HPDE6-E6E7 (cell line): ENCODE data around the gene MYO3B.
"Not testable (repeated sequence)": the region's sequence is repeated elsewhere in the genome, so short reads cannot be mapped to it uniquely, and the experiment has no call there.

Experiments
- DNase-seq: peaks from one replicate; pipeline ENCODE4 v3.0.0; 2011; ENCODE audit warnings: missing footprints; ENCODE audit errors: extremely low spot score

Gene MYO3B

DNA sequence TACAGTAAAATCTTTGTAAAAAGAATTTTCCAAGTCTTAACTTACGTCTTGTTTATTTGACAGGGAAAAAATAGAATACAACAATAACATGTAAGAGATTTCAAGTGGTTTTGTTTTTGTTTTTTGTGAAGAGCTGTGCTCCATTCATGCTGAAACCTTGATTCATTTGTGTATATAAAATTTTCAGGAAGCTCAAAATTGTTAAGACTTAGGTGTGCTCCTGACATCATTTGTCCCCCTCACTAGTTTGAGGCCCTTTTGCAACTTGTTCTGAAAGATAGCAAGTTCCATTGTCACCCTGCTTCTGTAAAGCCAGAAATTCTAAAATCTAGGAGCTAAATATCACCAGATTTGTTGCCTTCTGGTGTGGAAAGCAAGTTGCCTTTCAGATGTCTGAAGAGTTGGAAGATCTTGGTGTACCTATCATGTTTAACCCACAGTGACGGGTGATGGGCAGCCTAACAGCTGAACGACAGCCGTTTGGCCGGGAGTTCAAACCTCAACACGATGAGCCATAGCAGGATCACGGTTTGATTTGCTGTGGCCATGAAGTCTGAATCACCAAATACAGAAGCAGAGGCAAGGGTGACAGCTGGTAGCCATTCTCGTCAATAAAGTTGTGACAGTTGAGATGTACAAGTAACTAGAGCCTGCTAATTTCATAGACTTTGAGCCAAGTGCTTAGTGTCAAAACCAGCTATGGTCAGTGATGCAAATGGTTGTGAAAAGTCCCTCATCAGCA, 331.7 kb downstream of the MYO3B start:
- DNase-seq = no peak

GRCh38 chr2:170512266-170512665, 334.3 kb downstream of the MYO3B start:
- DNase-seq = no peak

DNA sequence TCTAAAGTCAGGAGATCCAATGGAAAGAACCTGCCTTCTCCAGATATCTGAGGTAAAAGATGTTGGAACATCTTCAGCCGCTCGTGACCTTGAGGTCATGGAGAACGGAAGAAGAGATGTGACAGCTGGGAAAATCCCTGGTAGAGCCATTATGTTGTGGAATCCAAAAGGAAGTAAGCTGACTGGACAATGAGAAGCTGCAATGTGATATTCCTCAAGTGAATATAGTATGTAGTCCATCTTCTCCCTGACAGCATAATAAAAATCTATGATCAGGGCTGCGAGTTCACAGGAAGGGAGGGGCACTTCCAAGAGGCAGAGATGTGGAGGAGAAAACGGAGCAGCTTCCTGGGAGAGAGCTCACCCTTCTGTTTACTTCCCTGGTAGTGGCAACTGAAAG, 336.2 kb downstream of the MYO3B start:
- DNase-seq = no peak

DNA sequence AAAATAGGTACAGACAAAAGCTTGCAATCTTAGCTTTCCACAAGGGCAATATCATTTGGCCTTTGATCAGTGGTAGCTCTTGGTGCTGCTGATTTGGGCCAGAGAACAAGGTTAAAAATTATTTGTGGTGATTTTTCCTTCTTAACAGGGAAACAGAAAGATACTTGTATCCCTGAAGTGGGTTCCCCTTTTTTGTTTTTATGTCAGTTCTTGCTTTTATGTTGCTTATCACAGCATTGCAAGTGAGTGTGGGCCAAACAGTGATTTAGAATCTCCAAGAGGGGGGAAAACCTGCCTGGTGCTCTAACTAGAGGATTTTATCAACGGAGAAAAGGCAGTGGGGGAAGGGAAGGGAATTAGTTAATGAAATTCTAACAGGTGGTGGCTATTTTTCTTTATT, 339.6 kb downstream of the MYO3B start:
- no peak for DNase-seq

GRCh38 chr2:170518911-170519310, 341.0 kb downstream of the MYO3B start:
- no peak for DNase-seq

DNA sequence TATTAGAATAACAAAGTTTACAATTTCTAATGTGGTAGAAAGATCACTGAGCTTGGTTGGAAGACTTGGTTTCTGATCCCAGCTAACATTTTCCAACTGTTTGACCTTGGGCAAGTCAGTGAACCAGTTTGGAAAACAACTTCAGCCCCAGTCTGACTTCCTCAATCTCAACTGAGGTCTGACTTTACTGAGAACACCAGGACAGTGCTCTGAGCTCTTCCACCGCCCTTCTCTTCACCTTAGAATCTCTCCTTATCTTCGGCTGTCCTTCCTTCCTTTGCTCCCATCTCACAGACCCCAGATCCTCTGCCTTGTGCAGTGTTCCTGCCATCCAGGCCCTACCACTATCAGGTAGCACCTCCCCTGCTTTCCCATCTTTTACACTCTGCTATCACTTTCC, 343.4 kb downstream of the MYO3B start:
- no peak for DNase-seq

DNA sequence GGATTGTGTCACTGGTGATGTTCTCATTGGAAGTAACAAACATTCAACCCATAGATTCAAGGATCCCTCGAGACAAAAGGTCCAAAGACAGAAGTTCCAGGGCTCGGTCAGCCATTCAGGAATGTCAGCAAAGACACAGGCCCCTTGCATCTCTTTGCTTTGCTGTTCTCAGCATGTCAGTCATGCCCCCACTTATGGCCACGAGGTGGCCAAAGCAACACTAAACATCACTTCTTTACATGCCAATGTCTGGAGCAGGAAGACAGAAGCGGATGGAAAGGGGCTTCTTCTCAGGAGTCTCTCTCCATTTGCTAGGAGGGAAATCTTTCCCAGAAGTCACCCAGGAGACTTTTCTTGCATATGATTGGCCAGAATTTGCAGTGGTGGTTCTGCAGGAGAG, 345.6 kb downstream of the MYO3B start:
- DNase-seq = no peak

GRCh38 chr2:170524828-170525565, 347.1 kb downstream of the MYO3B start:
- DNase-seq = no peak

GRCh38 chr2:170525566-170525900, 347.6 kb downstream of the MYO3B start:
- peak; percentile 79 for DNase-seq

DNA sequence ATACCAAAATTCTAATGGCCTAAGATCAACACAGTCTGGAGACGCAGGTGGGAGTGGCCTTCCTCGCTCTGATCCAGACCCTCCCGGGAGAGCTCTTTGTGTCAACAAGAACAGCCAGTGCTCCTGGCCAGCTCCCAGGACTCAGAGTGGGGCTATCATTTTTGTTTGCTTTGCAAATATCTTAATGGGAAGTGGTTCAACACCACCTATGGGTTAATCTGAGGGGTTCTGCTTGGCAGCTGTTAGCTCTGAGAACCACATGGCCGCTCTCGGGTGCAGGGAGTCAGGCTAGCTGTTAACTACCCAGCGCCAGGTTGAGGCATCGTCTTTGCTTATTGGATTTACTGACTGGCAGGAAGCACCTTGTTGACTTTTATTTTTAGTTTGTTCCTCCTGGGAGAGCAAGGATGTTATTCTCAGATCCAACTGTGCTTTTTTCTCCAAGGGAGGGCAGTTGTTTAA, 352.4 kb downstream of the MYO3B start:
- DNase-seq = no peak

DNA sequence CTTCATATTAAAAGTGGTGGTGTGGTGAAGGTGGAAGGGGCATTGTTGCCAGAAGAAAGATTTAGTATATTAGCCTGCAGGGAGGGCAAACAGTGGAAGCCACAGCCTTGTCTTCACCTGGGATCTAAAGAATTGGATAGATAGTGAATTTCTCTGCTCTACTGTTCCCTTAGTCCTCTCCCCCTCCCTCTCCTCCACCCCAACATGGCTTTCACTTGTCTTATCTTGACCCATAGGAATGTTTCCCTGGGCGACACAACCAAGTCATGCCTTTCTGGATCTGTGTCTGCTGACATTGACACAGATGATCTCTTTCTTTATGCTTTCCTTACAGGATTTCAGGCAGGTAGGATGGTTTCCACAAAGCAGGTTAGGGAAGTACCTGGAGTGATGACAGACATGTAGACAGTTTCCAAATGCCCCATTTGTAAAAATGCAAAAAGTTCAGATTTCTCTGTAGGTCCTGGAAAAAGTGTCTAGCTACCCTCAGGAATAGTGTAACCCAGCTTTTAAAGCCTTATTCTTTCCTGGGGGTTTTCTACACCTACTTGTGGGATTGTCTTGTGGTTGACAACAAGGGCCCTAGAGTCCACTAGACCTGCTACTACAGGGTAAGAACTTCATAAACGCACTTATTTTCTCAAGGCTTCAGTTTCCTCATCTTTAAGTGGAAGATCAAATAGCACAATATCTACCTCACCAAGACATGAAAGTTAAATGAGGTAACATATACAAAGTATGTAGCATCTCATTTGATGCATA, 353.0 kb downstream of the MYO3B start:
- no peak for DNase-seq

DNA sequence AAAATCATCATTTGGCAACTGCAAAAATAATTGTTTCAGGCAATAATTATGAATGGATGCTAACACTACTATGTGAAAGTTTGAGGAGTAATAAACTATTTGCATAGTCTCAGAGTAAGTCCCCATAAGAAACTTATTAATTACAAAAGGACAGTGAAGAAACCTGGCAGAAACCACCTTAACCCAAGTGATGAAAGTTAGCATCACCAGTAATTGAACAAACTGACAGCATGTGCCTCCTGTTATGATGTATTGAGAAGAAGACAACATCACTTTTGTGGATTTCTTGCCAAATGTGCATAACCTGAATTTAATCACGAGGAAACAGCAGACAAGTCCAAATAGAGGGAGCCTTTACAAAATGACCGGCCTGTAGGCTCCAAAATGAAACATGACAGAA, 353.9 kb downstream of the MYO3B start:
- no peak for DNase-seq

GRCh38 chr2:170533156-170533555, 355.2 kb downstream of the MYO3B start:
- no peak for DNase-seq

- no peak for DNase-seq
Observed at GRCh38 chr2:170535552-170535951, 357.6 kb downstream of the MYO3B start.

- no peak for DNase-seq
Observed at GRCh38 chr2:170544817-170545216, 366.9 kb downstream of the MYO3B start.

- no peak for DNase-seq
Observed at GRCh38 chr2:170548304-170548703, 370.4 kb downstream of the MYO3B start.

- no peak for DNase-seq
Observed at GRCh38 chr2:170550501-170550900, 372.6 kb downstream of the MYO3B start.

GRCh38 chr2:170551899-170552298, 374.0 kb downstream of the MYO3B start:
- DNase-seq = not testable (repeated sequence)

- DNase-seq = no peak
Observed at GRCh38 chr2:170553748-170554147, 375.8 kb downstream of the MYO3B start.

- DNase-seq = no peak
Observed at GRCh38 chr2:170554278-170554955, 376.5 kb downstream of the MYO3B start.

DNA sequence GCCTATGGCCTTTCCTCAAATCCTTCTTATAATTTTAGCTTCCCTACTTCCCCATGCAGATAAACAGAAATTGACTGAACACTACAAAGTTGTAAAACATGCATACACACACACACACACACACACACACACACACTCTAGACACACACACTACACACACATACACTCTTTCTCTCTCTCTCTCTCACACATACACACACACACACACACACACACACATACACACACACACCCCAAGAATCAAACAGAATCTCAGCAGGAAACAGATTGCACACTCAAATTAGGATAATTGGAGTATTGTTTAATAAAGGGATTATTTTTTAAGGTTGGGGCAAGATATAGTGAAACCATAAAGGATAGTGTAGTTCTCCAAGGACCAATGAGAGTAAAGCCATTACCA, 385.0 kb downstream of the MYO3B start:
- DNase-seq = no peak

DNA sequence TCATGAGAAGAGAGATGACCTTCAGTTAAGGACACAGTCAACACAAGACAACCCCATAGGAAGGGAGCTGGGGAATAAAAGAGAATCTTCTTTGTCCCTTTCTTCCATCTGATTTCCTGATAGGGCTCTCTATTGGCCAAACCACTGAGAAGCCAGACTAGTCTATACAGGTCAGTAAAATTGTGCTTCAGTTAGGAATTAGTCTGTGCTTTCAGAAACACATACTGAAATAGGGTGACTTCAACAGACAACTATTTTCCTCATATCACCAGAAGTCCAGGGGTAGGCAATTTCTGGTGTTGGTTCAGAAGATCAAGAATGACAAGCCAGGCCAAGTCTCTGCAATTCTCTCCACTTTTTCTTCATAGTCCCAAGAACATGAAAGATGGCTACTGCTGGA, 385.5 kb downstream of the MYO3B start:
- DNase-seq = no peak
